Progenitor cell of endocrine pancreas (in vitro differentiated cells): ENCODE data around the gene XBP1. TPM values are rescaled to one million over a fixed set of nuclear protein-coding genes. Genes with fewer than 3 reads are reported as not detected.

ENCODE experiments used
- DNase-seq: peaks from one replicate; pipeline ENCODE4 v3.0.0; 2021; ENCODE audit warnings: low spot score; ENCODE audit not compliant: unreplicated experiment
- H3K27ac Mint-ChIP-seq: 2 replicates; pipeline ENCODE4 v1.8.0; 2021; ENCODE audit warnings: mild to moderate bottlenecking, moderate library complexity, mixed read lengths
- H3K27me3 Mint-ChIP-seq: 2 replicates; pipeline ENCODE4 v1.8.0; 2021; ENCODE audit warnings: mixed read lengths
- H3K36me3 Mint-ChIP-seq: 2 replicates; pipeline ENCODE4 v1.8.0; 2022; ENCODE audit warnings: mixed read lengths; ENCODE audit not compliant: insufficient read depth
- H3K4me1 Mint-ChIP-seq: 2 replicates; pipeline ENCODE4 v1.8.0; 2021; ENCODE audit warnings: low read depth, mixed read lengths
- H3K4me3 Mint-ChIP-seq: 2 replicates; pipeline ENCODE4 v1.8.0; 2021; ENCODE audit warnings: low read depth, mild to moderate bottlenecking, moderate library complexity, mixed read lengths
- H3K9me3 Mint-ChIP-seq: 2 replicates; pipeline ENCODE4 v1.8.0; 2021; ENCODE audit warnings: low read depth, mixed read lengths
- CTCF ChIP-seq: fragments of 200-600 bp; sonication (generic); IDR thresholded peaks from one replicate; pipeline ENCODE4 v1.5.0; 2021; ENCODE audit warnings: antibody characterized with exemption, mild to moderate bottlenecking; ENCODE audit not compliant: unreplicated experiment
- total RNA-seq: library from RNA; stranded (reverse); gene quantifications from 2 replicates; pipeline ENCODE4 v1.2.1, GENCODE V29; 2021

XBP1 gene
- total RNA-seq, 1 donor from 2014 or later = 126 TPM

DNA sequence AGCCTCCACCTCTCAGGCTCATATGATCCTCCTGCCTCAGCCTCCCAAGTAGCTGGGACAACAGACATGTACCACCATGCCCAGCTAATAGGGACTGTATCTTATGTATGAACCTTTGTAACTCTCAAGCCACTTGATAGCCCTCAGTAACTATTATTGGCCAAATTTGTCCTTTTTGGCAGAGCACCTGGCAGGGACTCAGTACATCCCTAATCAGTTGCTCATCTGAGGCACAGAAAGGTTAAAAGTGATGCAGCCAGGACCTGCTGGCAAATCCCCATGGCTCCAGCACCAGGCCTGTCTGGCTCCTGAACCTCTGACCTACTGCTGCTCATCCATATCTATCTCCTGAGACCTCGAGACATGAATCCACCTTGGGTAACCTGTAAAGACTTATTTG, 21.1 kb upstream of the XBP1 start:
- Mint-ChIP-seq H3K27ac (peak overlapping the region; percentile 45), H3K4me3 (no peak overlapping the region), H3K27me3 (no peaks in the 10 kb centered on the region), H3K9me3 (no peaks in the 10 kb centered on the region), H3K36me3 (no peaks in the 10 kb centered on the region), H3K4me1 (peaks cover 55% of the 10 kb centered on the region)
- TF ChIP-seq CTCF = no peak
- no peak for DNase-seq

DNA sequence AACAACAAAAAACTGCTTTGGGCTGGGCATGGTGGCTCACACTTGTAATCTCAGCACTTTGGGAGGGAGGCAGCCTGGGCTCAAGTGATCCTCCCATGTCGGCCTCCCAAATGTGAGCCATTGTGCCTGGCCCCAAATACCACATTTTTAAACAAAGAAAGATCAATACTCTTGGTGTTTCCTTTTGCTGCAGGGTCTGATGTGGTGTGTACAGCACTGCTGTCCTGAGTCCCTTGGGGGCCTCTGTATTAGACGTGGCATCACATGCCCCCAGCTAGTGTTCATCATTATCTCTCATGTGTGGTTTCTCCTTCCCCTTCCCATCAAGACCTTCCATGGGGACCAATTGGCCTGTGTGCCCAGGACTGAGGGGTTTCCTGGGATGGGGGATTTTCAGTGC, 20.5 kb upstream of the XBP1 start:
- TF ChIP-seq CTCF = no peak
- peaks cover 55% of the 10 kb centered on the region for H3K4me1 Mint-ChIP-seq
- DNase-seq = no peak
- no peaks in the 10 kb centered on the region for H3K27me3 Mint-ChIP-seq
- no peaks in the 10 kb centered on the region for H3K36me3 Mint-ChIP-seq
- no peaks in the 10 kb centered on the region for H3K9me3 Mint-ChIP-seq
- H3K4me3 Mint-ChIP-seq = no peak overlapping the region
- H3K27ac Mint-ChIP-seq = peak overlapping the region; percentile 76

DNA sequence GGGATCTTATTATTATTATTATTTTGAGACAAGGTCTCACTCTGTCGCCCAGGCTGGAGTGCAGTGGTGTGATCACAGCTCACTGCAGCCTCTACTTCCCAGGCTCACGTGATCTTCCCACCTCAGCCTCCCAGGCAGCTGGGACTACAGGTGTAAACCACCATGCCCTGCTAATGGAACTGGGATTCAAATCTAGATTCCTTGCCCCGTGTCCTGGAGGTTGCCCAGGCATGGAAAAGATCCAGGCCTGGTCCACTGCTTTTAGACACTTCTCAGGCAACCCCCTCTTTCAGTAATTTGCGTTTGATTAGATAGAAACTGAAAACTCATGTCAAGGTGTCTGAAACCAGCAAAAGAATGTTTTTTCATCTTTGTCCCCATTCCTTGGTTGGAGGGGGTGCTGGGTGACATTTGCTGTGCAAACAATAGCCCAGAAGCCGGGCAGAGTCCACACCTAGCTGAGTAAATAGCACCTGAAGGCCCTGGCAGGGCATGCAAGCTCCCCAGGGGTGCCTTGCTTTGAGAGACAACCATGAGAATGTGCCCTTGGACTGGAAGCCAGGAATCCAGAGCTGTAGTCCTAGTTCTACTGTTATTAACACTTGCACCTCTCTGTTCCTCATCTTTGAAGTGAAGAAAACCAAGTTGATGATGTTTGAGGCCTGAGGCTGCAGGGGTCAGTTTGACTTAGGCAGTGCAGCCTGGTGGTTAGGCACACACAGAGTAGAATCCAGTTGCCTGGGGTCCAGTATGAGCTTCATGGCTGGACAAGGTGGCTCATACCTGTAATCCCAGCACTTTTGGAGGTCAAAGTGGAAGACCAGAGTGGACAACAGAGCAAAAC, 19.1 kb upstream of the XBP1 start:
- TF ChIP-seq CTCF = no peak
- no peaks in the 10 kb centered on the region for H3K9me3 Mint-ChIP-seq
- DNase-seq = no peak
- peak overlapping the region; percentile 99 for H3K27ac Mint-ChIP-seq
- H3K36me3 Mint-ChIP-seq = no peaks in the 10 kb centered on the region
- no peaks in the 10 kb centered on the region for H3K27me3 Mint-ChIP-seq
- peaks cover 65% of the 10 kb centered on the region for H3K4me1 Mint-ChIP-seq
- peak overlapping the region; percentile 14 for H3K4me3 Mint-ChIP-seq

DNA sequence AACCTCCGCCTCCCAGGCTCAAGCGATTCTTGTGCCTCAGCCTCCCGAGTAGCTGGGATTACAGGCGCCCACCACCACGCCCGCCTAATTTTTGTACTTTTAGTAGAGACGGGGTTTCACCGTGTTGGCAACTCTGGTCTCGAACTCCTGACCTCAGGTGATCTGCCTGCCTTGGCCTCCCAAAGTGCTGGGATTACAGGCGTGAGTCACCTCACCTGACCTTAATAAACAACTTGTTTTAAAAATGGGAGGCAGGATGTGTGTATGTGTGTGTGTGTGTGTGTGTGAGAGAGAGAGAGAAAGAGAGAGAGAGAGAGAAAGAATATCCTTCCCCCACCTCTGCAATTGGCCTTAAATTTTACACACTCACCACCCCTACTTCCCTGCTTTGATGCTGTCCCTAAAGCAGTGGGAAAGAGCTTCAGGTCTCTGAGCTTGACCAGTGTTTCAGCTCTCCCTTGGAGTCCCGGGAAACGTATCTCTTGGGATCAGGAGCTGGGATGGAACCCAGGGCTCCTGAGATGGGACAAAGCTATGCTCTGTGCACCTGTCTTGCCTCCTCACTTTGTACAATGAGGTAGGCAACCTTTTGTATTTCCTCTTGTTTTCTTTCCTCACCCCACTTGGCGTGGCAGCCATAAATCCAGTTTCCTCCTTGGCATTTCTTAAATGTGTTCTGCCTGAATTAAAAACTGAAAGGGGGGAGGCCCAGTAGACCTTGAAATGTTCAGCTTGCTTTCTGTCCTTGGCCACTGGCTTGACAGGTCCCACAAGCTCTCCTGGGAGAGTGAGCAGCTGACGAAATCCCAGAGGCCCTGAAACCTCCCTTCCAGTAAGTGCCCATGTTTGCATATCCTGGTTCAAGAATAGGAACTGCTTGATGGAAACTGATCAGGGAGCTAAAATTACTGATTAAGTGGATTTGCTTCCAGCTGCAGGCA, 17.8 kb upstream of the XBP1 start:
- Mint-ChIP-seq H3K4me3 (no peak overlapping the region), H3K27ac (peak overlapping the region; percentile 99), H3K9me3 (no peaks in the 10 kb centered on the region), H3K4me1 (peaks cover 70% of the 10 kb centered on the region), H3K36me3 (no peaks in the 10 kb centered on the region), H3K27me3 (no peaks in the 10 kb centered on the region)
- TF ChIP-seq CTCF = no peak
- DNase-seq = no peak

- Mint-ChIP-seq H3K9me3 (no peaks in the 10 kb centered on the region), H3K27me3 (no peaks in the 10 kb centered on the region), H3K4me1 (peaks cover 68% of the 10 kb centered on the region), H3K36me3 (no peaks in the 10 kb centered on the region), H3K27ac (no peak overlapping the region), H3K4me3 (no peak overlapping the region)
- TF ChIP-seq CTCF = no peak
- DNase-seq = no peak
Observed at GRCh38 chr22:28817064-28817463, 16.7 kb upstream of the XBP1 start.
